Dermis microvascular lymphatic vessel endothelial cell (primary cell): ENCODE measurements around the gene TGFBR3. TPM values are rescaled to one million over a fixed set of nuclear protein-coding genes. Genes with fewer than 3 reads are reported as not detected.
"Not testable (repeated sequence)": the region's sequence is repeated elsewhere in the genome, so short reads cannot be mapped to it uniquely, and the experiment has no call there.

Experiments
- DNase-seq, 2 donors: peaks; one replicate each; pipeline versions ENCODE4 v3.0.0 to v3.0.0-alpha.2; 2010; ENCODE audit warnings: low read depth in 2 of 2
- total RNA-seq: library from RNA; depleted of rRNA; stranded (reverse); fragments of >200 nt; gene quantifications from 2 replicates; pipeline ENCODE4 v1.2.1, GENCODE V29; 2014

The TGFBR3 gene
- total RNA-seq, 1 donor from 2014 or later: 8.3 TPM

DNA sequence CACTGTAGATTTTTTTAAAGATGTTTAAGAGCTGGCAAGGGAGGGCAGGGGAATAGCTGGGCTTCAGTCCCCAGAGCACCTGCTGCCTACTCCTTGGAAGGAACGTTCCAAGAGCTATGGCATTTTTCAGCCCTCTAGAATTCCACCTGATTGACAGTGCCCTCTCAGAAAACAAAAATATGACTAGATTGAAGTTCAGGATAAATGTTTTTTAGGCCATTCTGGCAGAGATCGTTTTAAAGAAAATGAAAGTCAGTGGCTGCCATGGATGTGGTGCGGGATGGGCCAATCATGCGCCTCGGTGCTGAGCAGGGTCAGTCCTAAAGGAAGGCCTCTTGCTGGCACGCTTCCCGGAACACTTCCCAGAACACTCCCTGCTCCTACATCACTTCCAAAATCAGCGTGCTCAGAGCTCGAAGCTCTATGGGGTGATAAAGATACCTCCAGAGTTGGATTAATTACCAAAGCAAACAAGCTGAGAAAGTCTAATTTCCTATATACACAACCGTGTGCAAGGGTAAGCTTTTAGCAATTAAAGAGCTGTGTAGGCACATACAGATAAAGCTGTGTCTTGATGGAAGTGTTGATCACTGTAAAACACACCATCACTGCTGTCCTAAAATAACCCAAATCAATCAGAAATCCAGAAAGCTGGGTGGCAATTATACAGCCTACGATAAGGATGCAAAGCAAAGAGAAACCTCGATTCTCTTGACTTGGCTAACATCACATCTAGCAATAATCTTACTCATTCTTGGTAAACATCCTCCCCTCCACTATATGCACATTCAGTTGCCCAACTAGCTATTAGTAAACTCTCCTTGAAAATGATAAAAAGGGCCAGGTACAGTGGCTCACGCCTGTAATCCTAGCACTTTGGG lies 34.6 kb downstream of the TGFBR3 start:
- DNase-seq: peak; percentile 78 to 86

DNA sequence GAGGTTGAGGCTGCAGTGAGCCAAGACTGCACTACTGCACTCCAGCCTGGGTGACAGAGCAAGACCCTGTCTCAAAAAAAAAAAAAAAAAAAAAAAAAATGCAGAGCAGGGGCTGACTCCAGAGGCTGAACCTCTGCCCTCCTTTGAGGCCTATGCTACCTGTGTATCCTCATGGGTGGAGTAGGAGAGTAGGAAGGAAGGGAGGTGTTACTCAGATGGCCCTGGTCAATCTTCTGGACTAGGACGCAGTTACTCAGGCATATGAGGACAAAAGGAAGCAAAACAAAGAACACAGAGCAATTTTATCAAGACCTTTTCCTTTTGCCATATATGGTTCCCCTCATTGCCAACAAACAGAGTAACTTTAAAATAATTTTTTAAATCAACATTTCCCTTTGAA lies 35.2 kb downstream of the TGFBR3 start:
- DNase-seq: peak; percentile 44 to 47

DNA sequence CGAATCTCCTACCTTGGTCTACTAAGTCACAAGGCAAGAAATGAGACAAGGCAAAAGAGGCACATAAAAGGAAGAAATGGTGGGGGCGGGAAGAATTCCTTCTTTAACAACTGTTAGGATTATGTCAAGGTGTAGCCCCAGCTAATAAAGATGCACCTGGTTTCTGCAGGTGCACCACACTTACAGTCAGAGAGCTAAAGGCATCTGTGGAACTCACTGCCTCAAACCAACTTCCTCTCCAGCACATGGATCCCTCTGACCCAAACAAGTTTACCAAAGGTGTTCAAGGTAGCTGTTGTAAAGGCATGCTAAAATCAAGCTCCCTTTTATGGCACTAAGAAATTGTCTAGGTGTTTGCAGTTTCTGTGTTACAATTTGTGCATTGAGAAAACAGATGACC lies 38.1 kb downstream of the TGFBR3 start:
- no peak for DNase-seq

DNA sequence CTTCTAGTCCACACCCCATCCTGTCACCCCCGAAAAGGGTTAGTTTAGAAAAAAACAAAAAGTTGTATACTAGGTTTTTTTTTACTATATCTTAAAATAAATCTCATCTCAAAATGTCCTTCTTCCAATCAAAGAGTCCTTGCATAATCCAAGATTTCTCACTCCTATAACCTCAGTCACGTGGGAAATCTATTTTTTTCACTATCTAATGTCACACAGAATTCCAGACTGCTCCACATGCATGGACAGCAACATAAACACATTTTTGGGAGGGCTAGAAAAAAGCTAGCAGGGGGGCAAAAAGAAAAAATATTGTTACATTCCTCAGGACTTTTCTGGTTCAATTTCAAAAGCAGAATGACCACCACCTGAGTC lies 39.3 kb downstream of the TGFBR3 start:
- DNase-seq: no peak

DNA sequence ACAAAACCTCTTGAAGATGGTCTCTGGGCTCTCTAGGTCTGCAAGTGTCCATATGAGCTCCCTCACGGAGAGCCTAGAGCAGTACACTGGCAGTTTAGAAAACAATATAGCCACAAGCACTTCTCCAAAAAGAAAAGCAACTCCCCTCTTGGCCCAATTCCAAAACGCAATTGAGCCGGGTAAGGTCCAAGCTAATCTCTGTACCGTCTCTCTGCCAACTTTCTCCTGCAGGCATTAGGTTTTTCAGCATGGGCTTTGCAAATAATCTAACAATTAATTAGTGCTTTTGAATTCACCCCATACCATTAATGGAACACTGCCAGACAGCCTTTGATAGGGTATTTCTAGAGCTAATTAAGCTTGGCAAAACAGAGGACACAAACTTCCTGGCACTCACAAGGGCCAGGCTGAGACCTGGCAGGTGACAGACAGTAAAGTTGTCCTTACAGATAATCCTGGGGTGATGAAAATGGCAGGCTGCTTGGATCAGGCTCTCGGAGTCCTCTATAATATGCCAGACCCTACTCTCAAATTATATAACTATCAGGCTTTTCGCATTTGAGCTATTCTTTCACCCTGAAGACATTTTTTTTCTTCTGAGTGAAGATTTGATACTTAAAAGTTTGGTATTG lies 39.8 kb downstream of the TGFBR3 start:
- DNase-seq: peak; percentile 21 to 37

DNA sequence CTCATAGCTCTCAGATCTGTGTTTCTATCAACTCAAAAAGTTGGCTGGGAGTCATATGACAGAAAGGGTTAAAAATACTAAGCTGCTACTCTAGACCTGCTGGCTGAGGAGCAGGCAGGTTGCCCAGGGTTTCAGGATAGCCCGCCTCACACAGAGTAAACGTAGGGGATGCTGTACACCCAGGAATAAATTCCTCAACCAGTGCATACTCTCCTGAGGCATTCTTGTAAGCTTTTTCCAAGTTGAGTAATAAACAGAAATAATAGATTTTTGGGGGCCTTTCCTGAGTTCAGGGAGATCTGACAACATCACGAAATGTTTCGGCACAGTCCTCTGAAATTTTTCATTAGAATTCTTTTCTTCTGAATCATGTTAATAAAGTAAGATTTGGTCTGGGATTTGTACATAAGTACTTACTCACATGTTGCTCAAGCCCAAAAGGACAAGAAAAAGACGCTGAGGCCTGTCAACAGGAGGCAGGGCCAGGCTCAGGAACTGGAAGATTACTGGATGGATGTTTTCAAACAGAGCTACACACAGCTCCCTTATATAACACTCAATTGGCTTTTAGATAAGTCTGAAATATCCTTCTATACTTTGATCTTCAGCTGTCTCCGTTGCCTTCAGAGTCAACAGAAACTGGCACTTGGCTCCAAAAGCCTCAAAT lies 41.0 kb downstream of the TGFBR3 start:
- DNase-seq: peak in 1 of 2 donors; percentile 31

DNA sequence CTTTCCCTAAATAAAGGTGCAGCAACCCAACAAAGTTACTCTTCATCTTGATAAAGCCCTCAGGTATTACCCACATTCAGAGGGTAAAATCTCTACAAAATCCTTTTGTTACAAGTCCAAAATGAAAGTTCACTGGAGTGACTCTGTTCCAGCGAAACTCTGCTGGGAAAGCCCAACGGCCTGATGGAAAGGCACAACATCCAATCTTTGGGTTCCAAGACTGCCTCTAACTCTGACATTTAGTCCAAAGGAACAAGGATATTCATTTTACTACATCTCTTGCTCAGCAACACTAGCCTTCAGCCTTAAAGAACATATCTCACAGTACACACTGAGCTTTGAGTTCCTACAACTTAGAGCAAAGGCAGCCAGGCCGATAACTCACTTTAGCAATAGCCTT lies 42.1 kb downstream of the TGFBR3 start:
- no peak for DNase-seq

DNA sequence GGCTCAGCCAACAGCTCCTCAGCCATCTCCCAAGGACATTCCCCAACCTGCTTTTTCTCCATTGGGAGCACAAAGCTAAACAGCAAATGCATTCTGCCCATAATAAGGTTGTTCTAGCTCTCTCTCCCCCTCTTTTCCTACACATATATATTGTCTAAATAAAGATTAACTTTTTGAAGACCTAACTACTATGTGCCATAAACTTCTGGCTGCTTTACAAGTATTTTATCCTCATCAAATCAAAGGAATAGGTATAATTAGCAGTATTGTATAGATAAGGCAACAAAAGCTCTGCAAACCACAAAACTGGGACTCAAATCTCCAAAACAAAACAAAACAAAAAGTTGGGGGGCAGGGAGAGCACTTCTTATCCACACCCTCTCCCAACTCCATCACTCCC lies 43.4 kb downstream of the TGFBR3 start:
- DNase-seq: no peak

DNA sequence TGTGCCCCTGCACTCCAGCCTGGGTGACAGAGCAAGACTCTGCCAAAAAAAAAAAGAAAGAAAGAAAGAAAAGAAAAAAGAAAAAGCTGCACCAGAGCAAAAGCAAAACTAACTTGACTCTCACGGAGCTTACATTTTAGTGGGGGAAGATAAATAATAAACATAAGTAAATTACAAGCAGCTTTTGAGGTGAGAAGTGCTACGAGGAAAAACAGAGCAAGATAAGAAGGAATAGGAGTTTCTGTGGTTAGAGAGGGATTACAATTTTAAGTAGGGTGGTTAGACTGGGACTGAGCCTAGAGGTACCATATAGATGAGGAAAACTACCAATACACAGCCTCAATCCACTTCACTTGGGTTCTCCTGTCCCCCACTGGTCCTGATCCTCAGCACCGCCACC lies 43.9 kb downstream of the TGFBR3 start:
- no peak for DNase-seq

DNA sequence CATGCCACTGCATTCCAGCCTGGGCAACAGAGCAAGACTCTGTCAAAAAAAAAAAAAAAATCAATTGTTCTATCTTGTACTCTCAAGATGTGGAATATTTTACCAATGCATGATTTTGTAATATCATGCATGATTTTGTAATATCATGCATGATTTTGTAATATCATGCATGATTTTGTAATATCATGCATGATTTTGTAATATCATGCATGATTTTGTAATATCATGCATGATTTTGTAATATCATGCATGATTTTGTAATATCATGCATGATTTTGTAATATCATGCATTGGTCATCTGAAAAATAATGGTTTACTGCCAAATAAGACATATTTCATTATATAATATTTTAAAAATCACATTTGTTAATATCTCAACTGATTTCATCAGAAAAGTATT lies 45.7 kb downstream of the TGFBR3 start:
- DNase-seq: not testable (repeated sequence)

DNA sequence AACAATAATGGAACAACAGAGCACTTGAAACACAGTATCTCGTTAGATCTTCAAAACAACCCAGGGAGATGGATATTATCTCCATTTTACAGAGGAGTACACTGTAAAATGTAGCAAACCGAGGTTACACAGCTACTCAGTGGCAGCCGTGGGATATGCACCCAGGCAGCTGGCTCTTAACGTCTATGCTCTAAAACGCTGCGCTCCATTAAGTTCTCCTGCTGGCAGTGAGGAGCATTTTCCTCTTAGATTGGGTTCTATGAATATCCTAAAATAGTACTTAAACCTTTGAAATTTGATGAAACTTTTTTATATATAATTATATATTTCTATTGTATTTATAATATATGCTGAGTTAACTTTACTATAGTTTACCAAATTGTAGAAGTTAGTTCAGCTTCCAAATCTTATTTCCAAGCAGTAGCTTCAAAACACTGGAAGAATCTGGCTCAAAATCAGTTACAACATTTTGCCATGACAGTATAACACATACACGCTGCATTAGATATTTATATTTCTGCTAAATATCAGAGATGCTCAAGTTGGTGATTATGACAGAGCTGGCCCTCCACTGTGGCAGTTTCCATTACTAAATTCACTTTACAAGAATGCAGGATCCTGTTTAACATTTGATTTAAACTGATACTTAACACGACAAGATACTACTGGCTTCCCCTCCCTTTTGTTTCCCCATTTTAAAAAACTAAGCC lies 49.5 kb downstream of the TGFBR3 start:
- no peak for DNase-seq

DNA sequence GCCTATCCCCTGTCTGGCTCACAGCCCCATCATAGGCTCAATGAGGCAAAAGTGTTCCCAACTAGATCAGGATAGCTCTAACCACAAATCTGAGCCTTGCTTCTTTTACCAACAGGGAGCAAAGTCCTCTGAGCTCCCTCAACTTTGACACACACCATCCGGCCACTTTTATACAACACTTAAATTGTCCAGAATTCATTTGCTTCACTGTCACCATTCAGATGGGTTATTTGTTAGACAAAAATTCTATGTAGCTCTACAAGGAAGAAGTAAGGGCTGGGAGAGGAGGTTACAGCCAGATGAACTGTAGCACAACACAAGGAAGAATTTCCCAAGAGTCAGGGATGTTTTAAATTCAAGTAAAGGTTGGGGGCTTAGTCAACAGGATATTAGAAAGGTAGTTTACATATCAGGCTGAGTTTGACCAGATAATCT lies 50.8 kb downstream of the TGFBR3 start:
- DNase-seq: no peak

DNA sequence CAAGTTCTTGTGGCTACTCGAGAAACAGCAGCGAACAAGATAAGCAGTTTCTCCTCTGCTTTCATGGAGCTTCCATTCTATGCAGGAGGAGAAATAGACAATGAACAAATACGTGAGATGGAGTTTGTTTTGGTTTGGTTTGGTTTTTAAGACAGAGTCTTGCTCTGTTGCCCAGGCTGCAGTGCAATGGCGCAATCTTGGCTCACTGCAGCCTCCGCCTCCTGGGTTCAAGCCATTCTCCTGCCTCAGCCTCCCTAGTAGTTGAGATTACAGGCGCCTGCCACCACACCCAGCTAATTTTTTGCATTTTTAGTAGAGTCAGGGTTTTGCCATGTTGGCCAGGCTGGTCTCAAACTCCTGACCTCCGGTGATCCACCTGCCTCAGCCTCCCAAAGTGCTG lies 51.4 kb downstream of the TGFBR3 start:
- DNase-seq: not testable (repeated sequence)

DNA sequence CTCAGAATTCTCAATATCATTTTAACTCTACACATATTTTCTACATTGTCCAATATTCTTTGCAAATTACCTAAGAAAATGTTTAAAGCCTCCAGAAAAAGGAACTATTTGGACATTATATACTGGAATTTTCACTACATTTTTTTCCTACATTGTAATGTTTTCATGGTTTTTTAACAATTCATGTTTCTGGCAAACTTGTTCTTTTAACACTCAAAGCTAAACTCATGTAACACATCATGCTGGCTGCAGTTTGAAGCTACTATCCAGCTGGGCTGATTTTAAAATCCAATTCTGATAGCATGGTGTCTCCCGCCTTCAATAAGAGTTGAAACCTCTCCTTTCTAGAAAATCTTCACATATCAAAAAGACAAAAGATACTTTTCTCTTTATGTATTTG lies 52.0 kb downstream of the TGFBR3 start:
- no peak for DNase-seq

DNA sequence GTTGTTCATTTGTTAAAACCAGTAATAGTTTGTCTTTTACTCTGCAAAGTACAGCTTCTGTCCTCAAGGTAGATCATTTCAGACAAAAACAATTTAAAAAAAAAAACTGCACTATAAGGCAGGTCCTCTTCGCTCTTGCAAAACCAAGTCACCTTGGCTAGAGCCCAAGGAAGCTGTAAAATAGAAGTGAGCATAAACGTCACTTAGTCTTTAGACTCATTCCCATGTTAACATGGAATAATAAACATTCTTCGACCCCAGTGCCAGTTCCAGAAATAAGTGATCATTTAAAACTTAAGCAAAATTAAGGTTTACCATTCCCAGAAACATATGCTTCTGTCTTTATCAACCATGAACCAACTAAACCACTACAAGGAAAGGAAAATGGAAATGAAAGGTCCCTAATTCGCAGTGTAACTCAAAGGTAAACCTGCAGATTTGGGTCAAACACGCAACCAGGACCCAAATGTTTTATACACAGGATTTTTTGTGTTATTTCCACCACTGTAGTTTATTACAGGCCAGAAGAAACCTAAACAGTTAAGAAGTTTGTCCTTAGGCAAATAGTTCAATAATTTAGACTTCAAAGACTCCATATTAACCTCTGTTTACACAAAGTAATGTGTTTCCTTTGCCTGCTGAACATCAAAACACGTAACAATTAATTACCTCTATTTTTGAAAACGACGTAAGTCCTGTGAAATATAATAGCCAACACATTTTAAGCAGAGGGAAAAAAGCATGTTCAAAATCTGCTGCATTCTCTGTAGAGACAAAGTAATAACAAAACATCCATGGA lies 54.6 kb downstream of the TGFBR3 start:
- no peak for DNase-seq

DNA sequence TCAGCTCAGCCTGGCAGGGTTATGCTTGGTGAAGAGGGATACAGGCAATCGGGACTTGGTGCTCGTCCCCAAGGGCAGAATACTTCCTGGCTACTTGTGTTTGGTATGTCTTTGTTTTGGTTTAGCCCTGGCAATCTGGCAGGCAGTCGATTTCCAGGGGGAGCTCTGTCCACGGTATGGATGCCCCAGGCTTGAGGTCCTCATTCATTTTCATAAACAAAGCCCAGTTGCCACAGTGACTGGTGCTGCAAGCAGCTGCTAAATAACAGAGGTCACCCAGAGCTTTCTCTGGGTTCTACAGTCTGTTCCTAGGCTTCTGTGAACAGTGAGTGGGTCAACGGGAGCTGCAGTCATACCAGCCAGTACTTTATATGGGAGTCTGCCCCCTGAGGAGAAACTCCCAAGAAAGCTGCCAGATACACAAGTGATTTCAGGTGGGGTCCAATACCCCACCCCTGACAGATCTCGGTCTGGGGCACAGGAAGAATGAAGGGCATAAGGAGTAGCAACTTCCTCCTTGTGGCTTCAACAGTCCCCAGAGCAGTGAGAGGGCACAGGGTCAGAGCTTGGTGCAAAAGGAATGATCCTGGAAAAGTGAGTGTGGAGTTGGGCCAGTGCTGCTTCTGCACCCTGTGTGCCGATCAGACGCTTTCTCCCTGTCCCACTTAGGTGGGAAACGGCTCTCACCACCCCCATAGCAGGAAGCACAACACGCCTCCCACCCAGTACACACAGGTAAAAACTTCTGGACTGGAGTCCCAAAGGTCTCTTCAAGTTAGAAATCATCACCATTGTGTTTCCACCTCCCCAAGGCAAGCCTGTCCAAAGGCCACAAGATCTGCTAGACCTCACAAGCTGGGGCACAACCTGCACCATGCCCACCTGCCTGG lies 55.5 kb downstream of the TGFBR3 start:
- peak; percentile 92 to 95 for DNase-seq

DNA sequence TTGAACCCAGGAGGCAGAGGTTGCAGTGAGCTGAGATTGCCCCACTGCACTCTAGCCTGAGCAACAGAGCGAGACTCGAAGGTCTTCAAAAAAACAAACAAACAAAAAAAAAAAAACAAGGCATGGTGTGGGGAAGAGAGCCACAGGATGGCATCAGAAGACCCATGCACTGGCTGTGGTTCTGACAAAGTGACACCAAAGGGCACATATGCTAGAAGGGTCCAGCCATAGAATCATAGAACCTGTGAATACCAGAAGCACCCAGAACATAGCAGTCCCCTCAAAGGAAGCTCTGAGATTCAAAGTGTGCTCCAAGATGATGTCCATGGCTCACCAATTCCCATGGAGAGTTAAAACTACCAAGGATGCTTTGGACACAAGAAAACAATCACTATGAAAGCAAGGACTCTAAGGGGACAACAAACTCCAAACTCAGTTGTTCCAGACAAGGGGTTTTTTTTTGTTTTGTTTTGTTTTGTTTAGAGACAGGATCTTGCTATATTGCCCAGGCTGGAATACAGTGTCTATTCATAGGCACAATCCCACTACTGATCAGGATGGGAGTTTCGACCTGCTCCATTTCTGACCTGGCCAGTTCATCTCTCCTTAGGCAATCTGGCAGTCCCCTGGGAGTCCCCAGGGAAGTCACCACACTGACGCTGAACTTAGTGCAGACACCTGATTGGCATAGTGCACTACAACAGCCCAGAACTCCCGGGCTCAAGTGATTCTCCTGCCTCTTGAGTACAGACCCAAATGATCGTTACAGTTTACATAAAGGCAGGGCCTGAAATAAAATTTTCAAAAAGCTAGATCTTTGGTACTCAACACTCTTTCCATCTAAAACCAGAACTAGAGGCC lies 56.4 kb downstream of the TGFBR3 start:
- no peak for DNase-seq

DNA sequence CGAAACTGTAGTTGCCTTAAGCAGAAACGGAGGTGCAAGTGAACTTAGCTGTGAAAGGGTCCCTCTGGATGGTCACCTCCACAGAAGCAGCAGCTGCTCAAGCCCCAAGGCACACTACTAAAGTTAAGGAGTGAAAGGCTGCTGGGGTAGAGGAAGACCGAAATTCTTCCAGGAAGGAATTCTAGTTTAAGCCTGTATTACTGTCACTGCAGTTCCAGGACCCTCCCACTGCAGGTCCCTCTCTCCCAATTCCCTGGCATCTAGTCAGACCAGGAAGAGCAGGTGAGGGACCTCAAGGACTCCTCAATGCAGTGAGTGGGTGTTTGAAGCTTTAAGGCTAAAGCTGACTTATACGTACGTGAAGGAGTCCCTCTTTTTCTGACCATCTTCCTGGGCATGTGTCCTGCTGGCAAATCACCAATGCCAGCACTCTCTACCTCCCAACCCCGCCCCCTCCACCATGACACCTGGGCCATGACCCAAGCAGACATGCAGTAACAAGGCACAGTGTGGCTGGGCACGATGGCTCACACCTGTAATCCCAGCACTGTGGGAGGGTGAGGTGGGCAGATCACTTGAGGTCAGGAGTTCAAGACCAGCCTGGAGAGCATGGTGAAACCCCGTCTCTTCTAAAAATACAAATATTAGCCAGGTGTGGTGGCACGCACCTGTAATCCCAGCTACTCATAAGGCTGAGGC lies 57.2 kb downstream of the TGFBR3 start:
- DNase-seq: no peak
